MM.1S (cell line): ENCODE results near the gene HOMER1.

Experiments used
- DNase-seq: peaks from one replicate; pipeline ENCODE4 v3.0.0-alpha.2; 2015
- H2AFZ ChIP-seq: fragments of 300-600 bp; sonication (generic); 2 replicates; pipeline ENCODE4 v1.6.0; 2016; ENCODE audit warnings: antibody characterized with exemption, low read length
- H3F3A ChIP-seq: fragments of 300-600 bp; sonication (generic); 2 replicates; pipeline ENCODE4 v1.6.1; 2016; ENCODE audit warnings: mild to moderate bottlenecking, antibody characterized with exemption, low read length, moderate library complexity, mixed read lengths; ENCODE audit not compliant: insufficient read depth
- H3K27ac ChIP-seq: fragments of 300-600 bp; sonication (generic); 2 replicates; pipeline ENCODE4 v1.5.1; 2016; ENCODE audit warnings: mild to moderate bottlenecking, low read length
- H3K27me3 ChIP-seq: fragments of 300-600 bp; sonication (generic); replicated peaks from 2 replicates; pipeline ENCODE4 v1.6.0; 2016; ENCODE audit warnings: low read length; ENCODE audit not compliant: insufficient read depth
- H3K36me3 ChIP-seq: fragments of 300-600 bp; sonication (generic); replicated peaks from 2 replicates; pipeline ENCODE4 v1.6.1; 2016; ENCODE audit warnings: mild to moderate bottlenecking, low read length, mixed read lengths; ENCODE audit not compliant: insufficient read depth
- H3K4me1 ChIP-seq: fragments of 300-600 bp; sonication (generic); 2 replicates; pipeline ENCODE4 v1.6.1; 2016; ENCODE audit warnings: low read length, mixed read lengths
- H3K4me2 ChIP-seq: fragments of 300-600 bp; sonication (generic); 2 replicates; pipeline ENCODE4 v1.6.0; 2016; ENCODE audit warnings: low read depth, low read length
- H3K4me3 ChIP-seq: fragments of 300-600 bp; sonication (generic); 2 replicates; pipeline ENCODE4 v1.5.1; 2016; ENCODE audit warnings: low read length, mixed read lengths
- H3K79me2 ChIP-seq: fragments of 300-600 bp; sonication (generic); 2 replicates; pipeline ENCODE4 v1.6.1; 2016; ENCODE audit warnings: mixed run types, low read length, mixed read lengths
- H3K9ac ChIP-seq: fragments of 300-600 bp; sonication (generic); 2 replicates; pipeline ENCODE4 v1.6.1; 2016; ENCODE audit warnings: low read length, mixed read lengths
- H3K9me2 ChIP-seq: fragments of 300-600 bp; sonication (generic); replicated peaks from 2 replicates; pipeline ENCODE4 v1.6.1; 2016; ENCODE audit warnings: mild to moderate bottlenecking, low read length, mixed read lengths; ENCODE audit not compliant: insufficient read depth
- H3K9me3 ChIP-seq: fragments of 300-600 bp; sonication (generic); replicated peaks from 2 replicates; pipeline ENCODE4 v1.6.1; 2016; ENCODE audit warnings: mild to moderate bottlenecking, low read length, mixed read lengths; ENCODE audit not compliant: insufficient read depth
- H4K20me1 ChIP-seq: fragments of 300-600 bp; sonication (generic); 2 replicates; pipeline ENCODE4 v1.6.1; 2016; ENCODE audit warnings: mild to moderate bottlenecking, low read length, moderate library complexity, mixed read lengths; ENCODE audit not compliant: insufficient read depth
- EZH2 ChIP-seq: fragments of 300-600 bp; sonication (generic); optimal IDR thresholded peaks from 2 replicates; pipeline ENCODE3; 2017; ENCODE audit warnings: low read depth, mild to moderate bottlenecking, antibody characterized with exemption, low read length, mixed read lengths
- EZH2phosphoT487 ChIP-seq: fragments of 300-600 bp; sonication (generic); IDR thresholded peaks from 2 replicates; pipeline ENCODE4 v1.6.1; 2018; ENCODE audit warnings: antibody characterized with exemption, low read length
- TF ChIP-seq, protein P1 (sequence below): fragments of 300-600 bp; sonication (generic); IDR thresholded peaks from 2 replicates; pipeline ENCODE4 v1.5.1; 2016; ENCODE audit warnings: antibody characterized with exemption, low read length, mixed read lengths

Gene HOMER1

DNA sequence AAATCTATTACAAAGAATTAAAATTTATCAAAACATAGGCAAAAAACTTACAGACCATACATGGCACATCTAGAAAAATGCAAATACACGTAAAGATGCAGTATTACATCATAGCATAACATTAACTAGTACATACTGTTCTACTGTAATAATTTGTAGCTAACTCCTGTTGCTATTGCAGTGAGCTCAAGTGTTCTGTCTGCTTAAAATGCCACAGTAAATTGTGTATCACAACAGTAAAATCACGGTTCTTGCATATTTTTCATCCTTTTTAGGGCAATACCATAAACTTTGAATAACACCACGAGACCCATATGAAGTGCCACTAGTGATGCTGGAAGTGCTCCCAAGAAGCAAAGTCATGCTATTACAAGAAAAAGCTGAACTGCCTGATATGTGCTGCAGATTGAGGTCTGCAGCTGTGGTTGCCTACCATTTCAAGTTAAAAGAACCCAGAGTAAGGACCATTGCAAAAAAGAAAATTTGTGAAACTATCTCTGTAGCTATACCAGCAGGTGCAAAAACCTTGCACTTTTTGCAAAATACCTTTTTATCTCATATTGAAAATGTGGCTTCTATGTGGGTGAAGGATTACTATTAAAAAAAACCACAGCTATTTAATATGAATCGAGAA is 14.2 kb downstream of the HOMER1 start:
- Histone ChIP-seq H3K4me3 (no peak overlapping the region), H3K4me2 (no peak overlapping the region), H3K9me2 (no peaks in the 10 kb centered on the region), H3K79me2 (no peaks in the 10 kb centered on the region), H3F3A (no peaks in the 10 kb centered on the region), H3K9me3 (no peaks in the 10 kb centered on the region), H3K27me3 (no peaks in the 10 kb centered on the region), H3K9ac (no peak overlapping the region), H3K36me3 (no peaks in the 10 kb centered on the region), H3K27ac (no peak overlapping the region), H4K20me1 (no peaks in the 10 kb centered on the region), H3K4me1 (no peaks in the 10 kb centered on the region), H2AFZ (no peak overlapping the region)
- DNase-seq, result no peak
- no peak for TF ChIP-seq EZH2phosphoT487
- no peak for TF ChIP-seq EZH2
- TF ChIP-seq, protein P1, sequence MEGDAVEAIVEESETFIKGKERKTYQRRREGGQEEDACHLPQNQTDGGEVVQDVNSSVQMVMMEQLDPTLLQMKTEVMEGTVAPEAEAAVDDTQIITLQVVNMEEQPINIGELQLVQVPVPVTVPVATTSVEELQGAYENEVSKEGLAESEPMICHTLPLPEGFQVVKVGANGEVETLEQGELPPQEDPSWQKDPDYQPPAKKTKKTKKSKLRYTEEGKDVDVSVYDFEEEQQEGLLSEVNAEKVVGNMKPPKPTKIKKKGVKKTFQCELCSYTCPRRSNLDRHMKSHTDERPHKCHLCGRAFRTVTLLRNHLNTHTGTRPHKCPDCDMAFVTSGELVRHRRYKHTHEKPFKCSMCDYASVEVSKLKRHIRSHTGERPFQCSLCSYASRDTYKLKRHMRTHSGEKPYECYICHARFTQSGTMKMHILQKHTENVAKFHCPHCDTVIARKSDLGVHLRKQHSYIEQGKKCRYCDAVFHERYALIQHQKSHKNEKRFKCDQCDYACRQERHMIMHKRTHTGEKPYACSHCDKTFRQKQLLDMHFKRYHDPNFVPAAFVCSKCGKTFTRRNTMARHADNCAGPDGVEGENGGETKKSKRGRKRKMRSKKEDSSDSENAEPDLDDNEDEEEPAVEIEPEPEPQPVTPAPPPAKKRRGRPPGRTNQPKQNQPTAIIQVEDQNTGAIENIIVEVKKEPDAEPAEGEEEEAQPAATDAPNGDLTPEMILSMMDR, result no peak

- no peak overlapping the region for H3K4me2 ChIP-seq
- no peak overlapping the region for H2AFZ ChIP-seq
- TF ChIP-seq EZH2phosphoT487, result no peak
- no peak for TF ChIP-seq EZH2
- TF ChIP-seq, protein P1, result no peak
- no peak overlapping the region for H3K27ac ChIP-seq
- H3K4me3 ChIP-seq, result no peak overlapping the region
- no peaks in the 10 kb centered on the region for H3K4me1 ChIP-seq
- H3K27me3 ChIP-seq, result no peaks in the 10 kb centered on the region
- no peaks in the 10 kb centered on the region for H3K9me2 ChIP-seq
- H3K79me2 ChIP-seq, result no peaks in the 10 kb centered on the region
- no peaks in the 10 kb centered on the region for H4K20me1 ChIP-seq
- no peak overlapping the region for H3K9ac ChIP-seq
- no peak for DNase-seq
- H3K36me3 ChIP-seq, result no peaks in the 10 kb centered on the region
- H3K9me3 ChIP-seq, result no peaks in the 10 kb centered on the region
- H3F3A ChIP-seq, result no peaks in the 10 kb centered on the region
Measured at GRCh38 chr5:79495311-79495710, 18.6 kb downstream of the HOMER1 start.

DNA sequence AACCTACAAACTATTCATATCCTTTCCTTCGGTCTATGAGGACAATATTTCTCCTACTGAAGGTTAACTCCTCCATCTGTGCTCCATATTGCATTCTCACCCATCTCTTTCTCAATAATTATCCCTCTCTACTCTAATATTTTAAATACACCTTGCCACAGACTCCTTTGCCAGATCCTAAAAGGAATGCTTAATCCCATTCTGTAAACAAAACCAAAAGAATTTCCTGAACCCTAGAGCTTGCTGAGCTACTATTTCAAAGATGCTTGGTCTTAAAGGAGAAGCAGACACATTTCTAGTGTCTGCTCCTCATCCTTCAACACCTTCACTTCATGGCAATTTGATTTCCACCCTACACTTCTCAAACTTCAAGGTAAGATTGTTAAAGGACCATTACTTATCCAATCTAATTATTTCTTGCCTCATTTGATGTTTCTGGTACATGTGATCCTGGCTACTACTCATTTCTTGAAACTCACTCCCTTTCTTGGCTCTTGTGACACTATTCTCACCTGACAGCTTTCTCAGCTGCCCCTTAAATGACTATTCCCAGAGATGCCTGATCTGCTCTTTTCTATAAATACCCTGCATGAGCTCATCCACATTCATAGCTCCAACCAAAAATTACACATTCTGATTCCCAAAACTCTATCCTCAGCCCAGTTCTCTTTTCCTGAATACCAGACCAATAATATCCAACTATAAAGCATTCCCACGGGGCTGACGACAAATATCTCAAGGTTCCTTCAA is 20.2 kb downstream of the HOMER1 start:
- TF ChIP-seq EZH2, result no peak
- TF ChIP-seq, protein P1, result no peak
- no peak for TF ChIP-seq EZH2phosphoT487
- H4K20me1 ChIP-seq, result no peaks in the 10 kb centered on the region
- no peak overlapping the region for H3K4me2 ChIP-seq
- H3K9me3 ChIP-seq, result no peaks in the 10 kb centered on the region
- no peak for DNase-seq
- H3K79me2 ChIP-seq, result no peaks in the 10 kb centered on the region
- H3K9ac ChIP-seq, result no peak overlapping the region
- H3K4me1 ChIP-seq, result no peaks in the 10 kb centered on the region
- no peak overlapping the region for H3K4me3 ChIP-seq
- no peaks in the 10 kb centered on the region for H3K36me3 ChIP-seq
- H3K9me2 ChIP-seq, result no peaks in the 10 kb centered on the region
- no peak overlapping the region for H2AFZ ChIP-seq
- H3F3A ChIP-seq, result no peaks in the 10 kb centered on the region
- H3K27ac ChIP-seq, result no peak overlapping the region
- no peaks in the 10 kb centered on the region for H3K27me3 ChIP-seq
